HL-60 (cell line): ENCODE measurements around the gene CAMK2B.

Experiments
- CTCF ChIP-seq: IDR thresholded peaks from one replicate; pipeline ENCODE4 v1.5.1; 2011; ENCODE audit warnings: low read length, control low read depth, inconsistent platforms; ENCODE audit not compliant: insufficient read depth
- GABPA ChIP-seq: IDR thresholded peaks from 2 replicates; pipeline ENCODE4 v1.6.1; 2012; ENCODE audit warnings: low read depth
- POLR2AphosphoS5 ChIP-seq: IDR thresholded peaks from 2 replicates; pipeline ENCODE4 v1.6.1; 2012; ENCODE audit warnings: low read depth
- REST ChIP-seq: IDR thresholded peaks from 2 replicates; pipeline ENCODE4 v1.6.1; 2012; ENCODE audit warnings: low read depth; ENCODE audit not compliant: insufficient replicate concordance
- SPI1 ChIP-seq: IDR thresholded peaks from 2 replicates; pipeline ENCODE4 v1.6.1; 2012; ENCODE audit warnings: low read depth, mild to moderate bottlenecking, borderline replicate concordance

GRCh38 chr7:44284216-44284615 lies 41.2 kb downstream of the CAMK2B start:
- TF ChIP-seq CTCF (no peak), POLR2AphosphoS5 (no peak), GABPA (no peak), REST (no peak), SPI1 (no peak)
